ENCODE measurements around the gene PDLIM7. TPM values are rescaled to one million over a fixed set of nuclear protein-coding genes. Genes with fewer than 3 reads are reported as not detected.

Gene PDLIM7
- total RNA-seq, 2 experiments from 2014 or later = 62.5 to 67.3 TPM

GRCh38 chr5:177520916-177521513 is 23.6 kb upstream of the PDLIM7 start:
- Mint-ChIP-seq H3K9me3 (ENCODE audit: insufficient read depth) (no peaks in the 10 kb centered on the region), H3K36me3 (ENCODE audit: low read depth) (peaks cover 37% of the 10 kb centered on the region), H3K27me3 (ENCODE audit: low read depth) (no peaks in the 10 kb centered on the region), H3K27ac (peak overlapping the region; percentile 84), H3K4me3 (no peak overlapping the region), H3K4me1 (ENCODE audit: low read depth) (peaks cover 39% of the 10 kb centered on the region)
- CTCF ChIA-PET = interaction anchor here (0.9 to 1.4 kb wide), 2 partner anchors 26 to 64 kb away, joined by 3 to 4 read pairs; no protein-coding TSS in a partner anchor
- DNase-seq (no peak), ATAC-seq (no peak)
- POLR2A ChIA-PET = no interaction called here

- Mint-ChIP-seq H3K27ac (peak overlapping the region; percentile 84), H3K27me3 (ENCODE audit: low read depth) (no peaks in the 10 kb centered on the region), H3K4me3 (no peak overlapping the region), H3K36me3 (ENCODE audit: low read depth) (peaks cover 40% of the 10 kb centered on the region), H3K4me1 (ENCODE audit: low read depth) (peaks cover 46% of the 10 kb centered on the region), H3K9me3 (ENCODE audit: insufficient read depth) (no peaks in the 10 kb centered on the region)
- ATAC-seq (no peak), DNase-seq (no peak)
- ChIA-PET CTCF (no interaction called here), POLR2A (no interaction called here)
Measured at GRCh38 chr5:177520271-177520670, 22.9 kb upstream of the PDLIM7 start.

- H3K4me1 Mint-ChIP-seq (ENCODE audit: low read depth) = peaks cover 52% of the 10 kb centered on the region
- CTCF ChIA-PET = no interaction called here
Measured at GRCh38 chr5:177519463-177520235, 22.2 kb upstream of the PDLIM7 start.

GRCh38 chr5:177516601-177517568 is 19.5 kb upstream of the PDLIM7 start, which contains the start of gene DDX41:
Gene DDX41 (minus strand): TSS chr5:177516961. CDS start chr5:177516945, 16 bp downstream.
- POLR2A ChIA-PET = interaction anchor here (1.5 kb wide), 1 partner anchor 112 kb away, joined by 4 read pairs; no protein-coding TSS in a partner anchor
- Mint-ChIP-seq H3K4me3 (peak within 1 kb of the TSS; percentile 89), H3K9me3 (ENCODE audit: insufficient read depth) (no peaks in the 10 kb centered on the region), H3K27me3 (ENCODE audit: low read depth) (no peaks in the 10 kb centered on the region), H3K27ac (peak within 1 kb of the TSS; percentile 86), H3K36me3 (ENCODE audit: low read depth) (peaks cover 59% of the 10 kb centered on the region), H3K4me1 (ENCODE audit: low read depth) (peaks cover 55% of the 10 kb centered on the region)
- peak; percentile 98 for DNase-seq
- CTCF ChIA-PET = interaction anchor here (0.9 to 2.2 kb wide), 8 partner anchors 8 to 126 kb away, joined by 3 to 18 read pairs (median 4); no protein-coding TSS in a partner anchor
- ATAC-seq = peak; percentile 94

More at GRCh38 chr5:177519463-177520235, 22.2 kb upstream of the PDLIM7 start:
- DNase-seq = no peak
- Mint-ChIP-seq H3K27me3 (ENCODE audit: low read depth) (no peaks in the 10 kb centered on the region), H3K36me3 (ENCODE audit: low read depth) (peaks cover 46% of the 10 kb centered on the region), H3K9me3 (ENCODE audit: insufficient read depth) (no peaks in the 10 kb centered on the region), H3K4me3 (no peak overlapping the region), H3K27ac (peak overlapping the region; percentile 84)
- POLR2A ChIA-PET = no interaction called here
- ATAC-seq = no peak

- CTCF ChIA-PET = interaction anchor here (0.6 to 2.2 kb wide), 8 partner anchors 10 to 133 kb away, joined by 3 to 18 read pairs (median 4); partner anchors contain the start of gene PDLIM7
- DNase-seq (no peak), ATAC-seq (no peak)
- Mint-ChIP-seq H3K4me3 (peak overlapping the region; percentile 89), H3K4me1 (ENCODE audit: low read depth) (peaks cover 42% of the 10 kb centered on the region), H3K27me3 (ENCODE audit: low read depth) (no peaks in the 10 kb centered on the region), H3K9me3 (ENCODE audit: insufficient read depth) (no peaks in the 10 kb centered on the region), H3K36me3 (ENCODE audit: low read depth) (peaks cover 59% of the 10 kb centered on the region), H3K27ac (peak overlapping the region; percentile 86)
- POLR2A ChIA-PET = interaction anchor here (0.9 to 1.5 kb wide), 2 partner anchors 12 to 111 kb away, joined by 3 to 4 read pairs; no protein-coding TSS in a partner anchor
Measured at GRCh38 chr5:177515580-177515979, 18.2 kb upstream of the PDLIM7 start.

- H3K36me3 Mint-ChIP-seq (ENCODE audit: low read depth) = peaks cover 53% of the 10 kb centered on the region
- H3K27ac Mint-ChIP-seq = no peak overlapping the region
- ATAC-seq (no peak), DNase-seq (no peak)
- H3K4me1 Mint-ChIP-seq (ENCODE audit: low read depth) = peaks cover 37% of the 10 kb centered on the region
- CTCF ChIA-PET = interaction anchor here (1.4 kb wide), 1 partner anchor 13 kb away, joined by 4 read pairs; no protein-coding TSS in a partner anchor
- H3K9me3 Mint-ChIP-seq (ENCODE audit: insufficient read depth) = no peaks in the 10 kb centered on the region
- POLR2A ChIA-PET = interaction anchor here (1.5 kb wide), 1 partner anchor 38 kb away, joined by 3 read pairs; no protein-coding TSS in a partner anchor
- H3K27me3 Mint-ChIP-seq (ENCODE audit: low read depth) = no peaks in the 10 kb centered on the region
- H3K4me3 Mint-ChIP-seq = peak overlapping the region; percentile 89
Measured at GRCh38 chr5:177514541-177514940, 17.1 kb upstream of the PDLIM7 start.

- Mint-ChIP-seq H3K9me3 (ENCODE audit: insufficient read depth) (no peaks in the 10 kb centered on the region), H3K36me3 (ENCODE audit: low read depth) (peaks cover 53% of the 10 kb centered on the region), H3K4me3 (no peak overlapping the region), H3K27me3 (ENCODE audit: low read depth) (no peaks in the 10 kb centered on the region), H3K27ac (no peak overlapping the region), H3K4me1 (ENCODE audit: low read depth) (peaks cover 37% of the 10 kb centered on the region)
- ATAC-seq (no peak), DNase-seq (no peak)
- POLR2A ChIA-PET = interaction anchor here (1.5 kb wide), 1 partner anchor 36 kb away, joined by 3 read pairs; no protein-coding TSS in a partner anchor
- CTCF ChIA-PET = interaction anchor here (1.4 kb wide), 1 partner anchor 12 kb away, joined by 4 read pairs; no protein-coding TSS in a partner anchor
Measured at GRCh38 chr5:177513500-177513899, 16.1 kb upstream of the PDLIM7 start.

- H3K4me1 Mint-ChIP-seq (ENCODE audit: low read depth) = peaks cover 37% of the 10 kb centered on the region
- CTCF ChIA-PET = no interaction called here
- peaks cover 53% of the 10 kb centered on the region for H3K36me3 Mint-ChIP-seq (ENCODE audit: low read depth)
- no peaks in the 10 kb centered on the region for H3K27me3 Mint-ChIP-seq (ENCODE audit: low read depth)
- H3K27ac Mint-ChIP-seq = no peak overlapping the region
- ATAC-seq (no peak), DNase-seq (no peak)
- no peak overlapping the region for H3K4me3 Mint-ChIP-seq
- H3K9me3 Mint-ChIP-seq (ENCODE audit: insufficient read depth) = no peaks in the 10 kb centered on the region
- POLR2A ChIA-PET = interaction anchor here (1.5 kb wide), 1 partner anchor 36 kb away, joined by 3 read pairs; no protein-coding TSS in a partner anchor
Measured at GRCh38 chr5:177512736-177513380, 15.5 kb upstream of the PDLIM7 start.

- H3K4me3 Mint-ChIP-seq = no peak overlapping the region
- no peaks in the 10 kb centered on the region for H3K9me3 Mint-ChIP-seq (ENCODE audit: insufficient read depth)
- ChIA-PET CTCF (interaction anchor here (3.5 kb wide), 1 partner anchor 11 kb away, joined by 23 read pairs; no protein-coding TSS in a partner anchor), POLR2A (no interaction called here)
- DNase-seq (no peak), ATAC-seq (no peak)
- peaks cover 53% of the 10 kb centered on the region for H3K36me3 Mint-ChIP-seq (ENCODE audit: low read depth)
- H3K27ac Mint-ChIP-seq = no peak overlapping the region
- peaks cover 34% of the 10 kb centered on the region for H3K4me1 Mint-ChIP-seq (ENCODE audit: low read depth)
- no peaks in the 10 kb centered on the region for H3K27me3 Mint-ChIP-seq (ENCODE audit: low read depth)
Measured at GRCh38 chr5:177511796-177512675, 14.6 kb upstream of the PDLIM7 start.

GRCh38 chr5:177511181-177511580 is 13.8 kb upstream of the PDLIM7 start:
- H3K4me1 Mint-ChIP-seq (ENCODE audit: low read depth) = peaks cover 27% of the 10 kb centered on the region
- no peaks in the 10 kb centered on the region for H3K27me3 Mint-ChIP-seq (ENCODE audit: low read depth)
- peaks cover 47% of the 10 kb centered on the region for H3K36me3 Mint-ChIP-seq (ENCODE audit: low read depth)
- H3K9me3 Mint-ChIP-seq (ENCODE audit: insufficient read depth) = no peaks in the 10 kb centered on the region
- DNase-seq (no peak), ATAC-seq (no peak)
- no peak overlapping the region for H3K4me3 Mint-ChIP-seq
- CTCF ChIA-PET = interaction anchor here (3.5 kb wide), 1 partner anchor 10 kb away, joined by 23 read pairs; no protein-coding TSS in a partner anchor
- H3K27ac Mint-ChIP-seq = no peak overlapping the region
- POLR2A ChIA-PET = no interaction called here
